ENCODE results near the gene DPY30.

- TF ChIP-seq RAD21 (IDR thresholded peaks at IDR 0.05; ENCODE audit: low read length) (no peak), CTCF (conservative IDR thresholded peaks at IDR 0.05; ENCODE audit: low read depth, low read length) (no peak), POLR2A (IDR thresholded peaks at IDR 0.05; ENCODE audit: low read depth, low read length) (no peak)
Measured at GRCh38 chr2:32064021-32064601, 24.5 kb upstream of the DPY30 start.
